Mucosa of gallbladder (tissue), 1 donor: ENCODE results near the gene KLHDC4. TPM values are rescaled to one million over a fixed set of nuclear protein-coding genes. Genes with fewer than 3 reads are reported as not detected.
"Not testable (repeated sequence)": the region's sequence is repeated elsewhere in the genome, so short reads cannot be mapped to it uniquely, and the experiment has no call there.

Experiments used
- DNase-seq: peaks from one replicate; pipeline ENCODE4 v3.0.0-alpha.2; 2020; ENCODE audit warnings: low spot score
- total RNA-seq: library from RNA; stranded (reverse); gene quantifications from one replicate; pipeline ENCODE4 v1.2.1, GENCODE V29; 2021
- donor health status: DM: no; HTN: no; CAD: no.

Gene KLHDC4
- 31.8 TPM for total RNA-seq

DNA sequence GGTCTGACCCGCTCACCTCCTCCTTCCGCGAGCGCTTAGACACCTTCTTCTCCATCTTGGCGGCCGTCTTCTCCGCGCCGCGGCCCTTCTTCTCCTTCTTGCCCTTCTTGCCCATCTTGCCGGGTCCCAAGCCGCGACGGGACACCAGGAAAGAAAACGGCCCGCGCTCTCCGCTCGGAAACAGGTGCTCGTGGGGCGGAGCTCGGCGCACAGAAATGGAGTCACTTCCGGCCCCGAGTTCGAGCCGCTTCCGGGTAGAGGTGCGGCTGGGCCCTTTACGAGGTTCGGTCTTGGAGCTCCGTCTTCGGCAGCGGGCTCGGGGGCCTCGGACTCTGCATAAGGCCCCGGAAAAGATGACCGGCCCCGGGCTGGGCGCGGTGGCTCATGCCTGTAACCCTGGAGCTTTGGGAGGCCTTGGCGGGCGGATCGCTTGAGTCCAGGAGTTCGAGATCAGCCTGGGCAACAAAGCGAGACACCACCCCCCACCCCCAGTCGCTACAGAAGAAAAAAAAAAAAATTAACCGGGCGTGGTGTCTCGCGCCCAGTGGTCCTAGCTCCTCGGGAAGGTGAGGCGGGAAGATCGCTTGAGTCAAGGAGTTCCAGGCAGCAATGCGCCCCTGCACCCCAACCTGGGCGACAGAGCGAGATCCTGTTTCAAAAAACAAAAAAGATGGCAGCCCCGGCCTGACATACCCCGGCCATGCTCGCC is at the start of gene KLHDC4:
KLHDC4 (minus strand) TSS at position 211 of the 709 bp plus-strand sequence; CDS start at position 115, 96 bp downstream.
- peak; percentile 92 for DNase-seq

DNA sequence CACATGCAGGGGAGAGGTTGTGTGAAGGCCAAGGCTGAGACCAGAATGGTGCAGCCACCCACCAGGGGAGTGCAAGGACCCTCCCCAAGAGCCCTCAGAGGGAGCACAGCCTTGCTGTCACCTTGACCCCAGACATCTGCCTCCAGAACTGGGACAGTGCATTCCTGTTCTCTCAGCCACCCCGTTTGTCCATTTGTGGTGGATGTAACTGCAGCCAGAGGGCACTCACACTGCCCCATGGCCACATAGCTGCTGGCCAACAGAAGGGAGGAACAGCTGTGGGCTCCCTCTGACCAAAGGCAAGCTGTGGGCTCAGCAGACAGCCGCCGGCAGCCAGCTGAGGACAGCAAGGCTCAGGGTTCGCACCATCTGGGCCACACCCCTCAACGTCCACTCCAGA is 49.8 kb upstream of the KLHDC4 start:
- DNase-seq = no peak

DNA sequence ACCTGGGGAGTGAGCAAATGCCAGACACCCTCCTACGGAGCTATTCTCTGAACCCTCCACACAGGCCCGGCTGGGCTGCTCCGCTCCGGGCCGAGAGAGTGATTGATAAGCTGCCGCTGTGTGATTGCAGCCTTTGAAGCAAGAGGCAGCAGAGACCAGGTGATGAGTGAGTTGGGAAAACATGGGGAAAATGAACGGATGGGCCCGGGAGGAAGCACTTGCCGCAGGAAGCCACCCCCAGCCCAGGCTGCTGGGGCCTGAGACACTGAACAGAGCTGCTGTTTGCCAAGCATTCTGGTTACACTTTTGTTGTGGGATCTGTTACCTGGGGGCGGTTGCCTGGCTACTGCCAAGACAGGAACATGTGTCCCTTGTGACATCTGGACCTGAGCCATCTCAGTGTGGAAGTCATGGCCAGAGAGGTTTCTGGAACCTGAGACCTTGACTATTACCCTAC is 46.4 kb upstream of the KLHDC4 start:
- no peak for DNase-seq

DNA sequence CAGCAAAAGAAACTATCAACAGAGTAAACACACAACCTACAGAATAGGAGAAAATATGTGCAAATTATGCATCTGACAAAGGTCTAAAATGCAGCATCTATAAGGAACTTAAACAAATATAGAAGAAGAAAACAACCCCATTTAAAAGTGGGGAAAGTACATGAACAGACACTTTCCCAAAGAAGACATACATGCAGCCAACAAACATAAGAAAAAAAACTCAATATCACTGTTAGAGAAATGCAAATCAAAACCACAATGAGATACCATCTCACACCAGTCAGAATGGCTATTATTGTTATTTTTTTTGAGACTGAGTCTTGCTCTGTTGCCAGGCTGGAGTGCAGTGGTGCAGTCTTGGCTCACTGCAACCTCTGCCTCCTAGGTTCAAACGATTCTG is 45.7 kb upstream of the KLHDC4 start:
- not testable (repeated sequence) for DNase-seq

DNA sequence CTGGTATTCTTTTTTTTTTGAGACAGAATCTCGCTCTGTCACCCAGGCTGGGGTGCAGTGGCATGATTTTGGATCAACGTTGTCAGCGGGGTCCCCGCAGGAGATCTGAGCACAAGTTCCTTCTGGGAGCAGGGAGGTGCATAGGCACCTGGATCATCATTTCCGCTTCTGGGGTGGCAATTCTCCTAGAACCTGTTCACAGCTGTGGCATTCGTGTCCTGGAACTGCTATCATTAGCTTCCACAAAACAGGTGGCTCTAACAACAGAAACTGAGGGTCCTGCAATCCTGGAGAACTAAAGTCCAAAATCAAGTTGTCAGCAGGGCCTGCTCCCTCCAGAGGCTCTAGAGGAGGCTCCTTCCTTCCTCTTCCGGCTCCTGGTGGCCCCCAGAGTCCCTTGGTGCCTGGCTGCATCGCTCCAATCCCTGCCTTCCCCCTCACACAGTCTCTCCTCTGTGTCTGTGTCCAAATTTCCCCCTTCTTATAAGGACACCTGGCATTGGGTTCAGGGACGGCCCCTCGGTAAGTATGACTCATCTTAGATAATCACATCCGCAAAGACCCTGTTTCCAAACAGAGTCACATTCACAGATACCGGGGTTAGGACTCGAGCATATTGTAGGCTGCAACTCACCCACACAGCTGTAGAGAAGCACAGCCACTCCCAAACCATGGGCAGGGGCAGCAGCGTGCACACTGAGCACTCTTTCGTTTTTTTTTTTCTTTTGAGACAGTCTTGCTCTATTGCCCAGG is 43.5 kb upstream of the KLHDC4 start:
- DNase-seq = no peak

DNA sequence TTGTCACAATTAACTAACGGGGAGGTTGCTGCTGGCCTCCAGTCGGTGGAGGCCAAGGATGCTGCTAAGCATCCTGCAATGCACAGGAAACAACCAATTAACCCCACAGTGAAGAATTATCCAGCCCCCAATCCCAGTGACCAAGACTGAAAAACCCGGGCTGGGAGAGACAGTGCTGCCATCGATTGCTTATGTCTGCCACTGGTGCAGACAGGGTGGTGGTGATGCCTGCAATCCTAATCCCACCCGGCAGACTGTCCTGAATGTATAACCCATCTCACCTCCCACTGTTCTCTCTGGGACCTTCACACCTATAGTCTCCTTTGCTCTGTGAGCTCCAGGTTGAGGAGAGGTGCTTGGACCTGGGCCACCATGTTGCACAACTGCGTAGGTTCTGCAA is 42.3 kb upstream of the KLHDC4 start:
- no peak for DNase-seq

DNA sequence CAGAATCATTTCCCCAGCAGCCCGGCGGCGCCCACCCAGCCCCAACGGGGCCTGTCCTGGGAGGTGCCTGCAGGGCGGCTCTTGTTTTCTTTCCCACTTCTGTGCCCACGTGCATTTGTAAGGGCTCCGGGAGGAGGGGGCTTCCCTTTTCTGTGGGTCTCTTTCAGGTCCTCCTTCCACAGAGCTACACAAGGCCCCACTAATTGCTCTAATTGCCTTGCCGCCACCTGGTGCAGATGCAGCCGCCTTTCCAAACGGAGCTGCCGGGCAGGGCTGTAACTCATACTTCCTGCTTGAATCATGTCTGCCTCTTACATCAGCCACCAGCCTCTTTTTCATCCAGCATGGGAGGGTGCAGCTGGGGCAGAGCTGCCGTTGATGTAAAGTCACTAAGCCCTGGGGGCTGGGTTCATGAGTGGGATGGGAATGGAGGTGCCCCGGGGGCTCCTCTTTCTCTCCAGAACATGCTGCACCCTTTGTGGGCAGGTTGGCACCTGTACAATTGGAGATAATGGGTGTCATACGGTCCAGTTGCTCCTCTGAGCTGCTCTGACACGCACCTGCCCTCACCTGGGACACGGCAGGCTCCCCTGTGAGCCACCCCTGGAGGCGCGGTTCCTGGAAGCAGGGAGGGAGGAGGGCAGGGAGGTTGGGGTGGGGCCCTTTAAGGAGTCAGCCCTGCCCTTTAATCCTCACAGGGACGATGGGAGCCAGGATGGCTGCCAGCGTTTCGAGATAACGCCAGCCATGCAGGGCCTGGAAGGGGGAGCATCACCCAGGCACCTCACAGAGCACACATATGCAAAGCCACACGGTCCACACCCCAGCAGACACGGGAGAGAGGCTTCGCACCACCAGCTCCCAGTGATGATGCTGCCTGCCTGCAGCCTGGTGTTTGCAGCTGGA is 41.1 kb upstream of the KLHDC4 start:
- DNase-seq = peak; percentile 44

DNA sequence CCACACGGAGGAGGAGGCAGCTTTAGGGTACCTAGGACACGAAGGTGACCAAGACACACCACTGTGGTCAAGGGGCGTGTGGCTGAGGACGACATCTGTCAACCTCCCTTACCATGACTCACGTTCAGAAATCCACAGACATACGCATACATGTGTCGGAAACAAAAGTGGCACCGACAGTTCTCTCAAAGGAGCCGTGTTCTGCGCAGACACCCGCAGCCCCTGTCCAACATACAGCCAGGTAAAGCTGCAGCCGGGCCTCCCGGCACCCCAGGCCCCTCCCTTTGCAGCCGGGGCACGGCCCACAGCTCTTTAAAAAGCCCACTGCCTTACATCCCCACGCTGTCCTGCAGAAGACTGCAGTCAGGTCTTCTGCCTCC is 40.5 kb upstream of the KLHDC4 start:
- DNase-seq = no peak

DNA sequence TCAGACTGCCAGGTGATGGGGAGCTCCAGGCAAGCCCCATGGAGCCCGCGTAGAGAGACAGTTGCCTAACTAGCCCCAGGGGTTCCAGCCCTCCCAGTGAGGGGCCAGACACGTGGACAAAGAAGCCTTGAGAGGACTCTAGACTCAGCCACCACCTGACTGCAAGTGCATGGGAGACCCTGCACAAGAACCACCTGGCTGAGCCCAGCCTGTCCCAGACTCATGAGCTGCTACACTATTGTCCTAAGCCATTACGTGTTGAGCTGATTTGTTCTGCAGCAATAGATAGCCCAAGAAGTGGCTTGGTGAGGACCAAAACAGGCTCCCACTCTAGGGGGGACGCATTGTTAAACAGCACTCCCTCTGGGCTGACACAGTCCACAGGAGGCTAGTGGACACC is 37.6 kb upstream of the KLHDC4 start:
- DNase-seq = no peak

DNA sequence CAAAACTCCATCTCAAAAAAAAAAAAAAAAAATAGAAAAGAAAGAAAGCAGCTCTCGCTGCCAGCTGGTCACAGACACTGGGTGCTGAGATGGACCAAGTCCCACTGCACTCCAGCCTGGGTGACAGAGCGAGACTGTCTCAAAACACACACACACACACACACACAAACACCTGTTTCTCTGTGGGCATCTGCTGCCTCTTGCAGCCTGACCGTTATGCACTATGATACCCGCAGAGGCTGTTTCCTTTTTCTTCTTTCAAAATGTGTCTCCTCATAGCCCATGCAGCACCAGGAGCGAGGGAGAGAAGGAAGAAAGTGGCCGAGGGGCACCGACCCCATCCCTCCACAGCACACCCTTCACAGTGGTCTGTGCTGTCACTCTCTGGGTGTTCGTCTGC is 36.9 kb upstream of the KLHDC4 start:
- DNase-seq = no peak

DNA sequence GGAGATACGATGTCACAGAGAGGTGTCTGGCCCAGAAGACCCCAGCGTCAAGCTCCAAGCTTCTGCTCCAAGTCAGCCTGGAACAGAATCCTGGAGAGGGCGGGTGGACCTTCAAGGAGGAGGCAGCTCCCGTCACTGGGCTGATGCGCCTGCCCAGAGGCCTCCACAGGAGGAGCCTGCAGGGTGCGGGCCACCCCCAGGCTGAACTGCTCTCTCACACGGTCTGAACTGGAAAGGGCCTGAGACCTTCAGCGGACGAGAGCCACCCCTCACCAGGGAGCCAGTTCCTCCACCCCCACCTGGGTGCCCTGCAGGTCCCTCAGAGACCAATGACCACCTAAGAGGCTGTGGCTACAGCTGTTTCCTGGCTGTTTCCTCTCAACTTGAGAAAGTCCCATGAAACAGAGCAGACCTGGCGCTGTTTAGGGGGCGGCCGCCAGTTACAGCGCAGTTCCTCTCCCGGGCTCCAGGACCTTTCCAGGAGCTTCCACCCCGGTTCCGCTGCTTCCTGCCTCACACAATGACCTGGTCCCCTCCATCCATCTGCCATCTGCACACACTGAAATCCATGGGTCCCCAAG is 36.0 kb upstream of the KLHDC4 start:
- no peak for DNase-seq

DNA sequence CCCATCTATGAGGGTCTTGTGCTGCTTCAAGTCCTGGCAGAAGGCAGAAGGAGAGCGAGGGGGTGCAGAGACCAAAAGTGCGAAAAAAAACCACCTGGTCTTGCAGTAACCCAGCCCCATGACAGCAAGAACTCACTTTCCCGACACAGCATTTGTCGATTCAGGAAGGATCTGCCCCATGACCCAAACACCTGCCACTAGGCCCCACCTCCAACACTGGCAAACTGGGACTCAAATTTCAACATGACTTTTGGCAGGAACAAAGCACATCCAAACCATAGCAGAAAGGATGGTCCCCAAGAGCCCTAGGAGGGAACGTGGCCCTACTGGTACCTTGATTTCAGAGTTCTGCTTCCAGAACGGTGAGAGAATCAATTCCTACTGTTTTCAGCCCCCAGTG is 34.7 kb upstream of the KLHDC4 start:
- no peak for DNase-seq

DNA sequence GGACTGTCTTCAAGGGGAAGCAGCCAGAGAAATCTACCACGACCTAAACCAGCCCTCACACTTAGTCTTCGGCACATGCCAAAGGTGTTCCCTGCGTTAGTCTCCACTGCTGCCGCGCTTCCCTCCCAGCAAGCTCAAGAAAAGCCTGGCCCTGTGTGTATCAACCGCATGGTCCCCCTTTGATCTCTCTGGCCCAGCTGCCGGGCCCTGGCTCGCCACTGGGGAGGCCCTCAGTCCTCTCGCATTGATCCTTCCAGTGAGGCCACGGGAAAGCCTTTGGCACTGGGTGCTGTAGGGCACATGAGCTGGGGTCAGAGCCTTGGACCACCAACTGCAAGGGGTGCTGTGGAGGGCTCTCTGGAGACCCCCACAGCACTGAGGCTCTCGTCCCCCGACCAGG is 29.6 kb upstream of the KLHDC4 start:
- DNase-seq = no peak

DNA sequence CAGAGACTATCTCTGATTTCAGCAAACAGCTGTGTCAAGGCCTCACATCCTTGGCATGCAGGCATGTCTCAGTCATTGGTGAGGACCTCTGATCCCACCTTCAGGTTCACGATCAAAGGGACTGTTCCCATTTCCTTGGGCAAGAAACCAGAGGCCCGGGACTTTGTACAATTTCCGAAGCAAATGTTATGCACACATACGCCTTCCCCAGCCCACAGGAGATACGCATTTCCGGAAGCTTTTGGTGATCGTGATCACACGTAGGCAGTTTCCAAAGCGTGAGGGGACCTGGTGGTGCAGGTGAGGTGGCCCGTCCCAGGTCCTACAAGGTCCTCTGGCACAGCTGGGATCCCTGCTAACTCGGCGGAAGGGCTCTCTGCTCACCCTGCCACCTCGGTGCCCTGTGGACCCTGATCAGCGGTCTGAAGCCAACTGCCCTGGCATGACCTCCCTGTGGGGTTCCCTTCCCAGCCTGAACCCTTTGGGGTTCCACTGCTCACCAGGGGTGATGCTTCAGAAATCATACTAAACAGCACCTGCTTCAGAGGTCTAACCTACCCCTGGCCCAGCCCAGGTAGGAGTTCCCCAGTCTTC is 28.8 kb upstream of the KLHDC4 start:
- DNase-seq = no peak

DNA sequence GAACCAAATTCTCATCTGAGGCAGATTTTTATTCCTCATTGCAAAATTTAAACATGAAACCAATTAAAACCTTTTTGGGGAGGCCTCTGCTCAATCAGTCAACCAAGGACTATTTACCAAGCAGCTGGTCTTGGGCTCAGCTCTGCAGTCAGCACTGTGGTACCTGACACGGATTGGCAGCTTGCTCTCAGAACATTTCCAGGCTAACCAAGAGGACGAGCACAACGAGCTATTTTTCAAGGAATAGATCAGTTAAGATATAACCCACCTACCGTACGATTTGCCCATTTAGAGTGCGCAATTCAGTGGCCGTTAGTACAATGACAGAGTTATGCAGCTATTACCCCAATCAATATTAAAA is 26.4 kb upstream of the KLHDC4 start:
- no peak for DNase-seq

DNA sequence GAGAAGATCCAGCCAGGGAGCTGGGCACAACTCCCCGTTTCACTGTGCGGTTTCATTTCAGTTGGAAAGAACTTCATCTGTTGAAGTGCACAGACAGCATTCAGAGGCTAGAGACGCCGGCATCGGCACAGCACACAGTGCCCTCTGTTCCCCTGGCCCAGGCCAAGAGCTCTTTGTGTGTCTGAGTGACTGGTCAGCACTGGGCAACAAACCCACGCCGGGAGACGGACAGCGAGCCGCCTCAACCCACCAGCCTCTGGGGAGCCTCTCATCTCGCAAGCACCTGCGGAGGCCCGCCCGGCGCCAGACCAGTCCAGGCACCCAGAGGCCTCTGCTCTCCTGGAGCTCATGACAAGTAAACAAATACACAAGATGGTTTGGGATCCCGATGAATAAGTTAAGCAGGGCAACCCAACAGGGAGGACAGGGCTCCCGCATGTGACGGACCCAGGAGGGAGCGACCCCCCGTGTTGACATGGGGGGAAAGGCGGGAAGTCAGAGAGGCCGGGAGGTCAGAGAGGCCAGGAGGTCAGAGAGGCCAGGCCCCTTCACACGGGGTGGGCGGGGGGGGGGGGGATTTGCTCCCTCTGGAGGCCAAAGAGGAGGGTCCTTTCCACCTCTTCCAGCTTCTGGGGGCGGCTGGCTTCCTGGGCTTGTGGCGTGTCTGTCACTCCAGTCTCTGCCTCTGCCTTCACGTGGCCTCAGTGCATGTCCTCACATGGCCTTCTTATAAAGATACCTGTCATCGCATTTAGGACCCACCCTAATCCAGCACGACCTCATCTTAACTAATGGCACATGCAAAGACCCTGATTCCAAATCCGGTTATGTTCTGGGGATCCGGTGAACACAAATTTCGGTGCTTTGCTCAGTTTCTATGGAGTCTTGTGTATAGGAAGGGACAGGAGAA is 25.8 kb upstream of the KLHDC4 start:
- DNase-seq = no peak

DNA sequence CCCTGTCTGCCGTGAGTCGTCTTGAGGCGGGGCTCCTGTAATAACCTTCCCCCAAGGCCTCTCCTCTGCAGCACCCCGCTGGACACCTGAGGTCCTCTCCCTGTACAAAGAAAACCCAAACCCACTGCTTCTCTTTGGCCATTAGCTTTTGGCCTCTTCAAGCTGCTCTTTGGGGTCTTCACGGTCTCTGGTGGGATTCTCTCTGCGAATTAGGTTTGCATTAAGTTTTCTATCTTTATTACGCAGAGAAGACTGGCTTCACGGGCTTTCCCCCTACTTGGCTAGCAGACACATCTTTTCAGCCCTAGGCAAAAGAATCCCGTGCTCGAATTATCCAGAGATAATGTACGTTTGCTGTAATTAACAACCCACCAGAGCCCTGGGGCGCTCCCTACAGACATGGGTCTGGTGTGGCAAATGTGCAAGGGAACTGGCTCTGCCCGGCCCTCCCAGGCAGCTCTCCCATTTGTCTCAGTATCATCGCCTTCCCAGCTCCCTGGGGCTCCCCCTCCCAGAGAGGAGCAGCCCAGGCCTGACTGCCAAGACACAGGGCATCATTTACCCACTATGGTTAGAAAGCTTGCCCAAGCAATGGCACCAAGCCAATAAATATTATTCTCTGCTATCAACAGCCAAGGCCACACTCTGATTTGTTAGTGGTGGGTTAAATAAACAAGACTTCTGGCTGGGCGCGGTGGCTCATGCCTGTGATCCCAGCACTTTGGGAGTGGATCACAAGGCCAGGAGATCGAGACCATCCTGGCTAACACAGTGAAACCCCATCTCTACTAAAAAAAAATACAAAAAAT is 24.7 kb upstream of the KLHDC4 start:
- peak; percentile 75 for DNase-seq

DNA sequence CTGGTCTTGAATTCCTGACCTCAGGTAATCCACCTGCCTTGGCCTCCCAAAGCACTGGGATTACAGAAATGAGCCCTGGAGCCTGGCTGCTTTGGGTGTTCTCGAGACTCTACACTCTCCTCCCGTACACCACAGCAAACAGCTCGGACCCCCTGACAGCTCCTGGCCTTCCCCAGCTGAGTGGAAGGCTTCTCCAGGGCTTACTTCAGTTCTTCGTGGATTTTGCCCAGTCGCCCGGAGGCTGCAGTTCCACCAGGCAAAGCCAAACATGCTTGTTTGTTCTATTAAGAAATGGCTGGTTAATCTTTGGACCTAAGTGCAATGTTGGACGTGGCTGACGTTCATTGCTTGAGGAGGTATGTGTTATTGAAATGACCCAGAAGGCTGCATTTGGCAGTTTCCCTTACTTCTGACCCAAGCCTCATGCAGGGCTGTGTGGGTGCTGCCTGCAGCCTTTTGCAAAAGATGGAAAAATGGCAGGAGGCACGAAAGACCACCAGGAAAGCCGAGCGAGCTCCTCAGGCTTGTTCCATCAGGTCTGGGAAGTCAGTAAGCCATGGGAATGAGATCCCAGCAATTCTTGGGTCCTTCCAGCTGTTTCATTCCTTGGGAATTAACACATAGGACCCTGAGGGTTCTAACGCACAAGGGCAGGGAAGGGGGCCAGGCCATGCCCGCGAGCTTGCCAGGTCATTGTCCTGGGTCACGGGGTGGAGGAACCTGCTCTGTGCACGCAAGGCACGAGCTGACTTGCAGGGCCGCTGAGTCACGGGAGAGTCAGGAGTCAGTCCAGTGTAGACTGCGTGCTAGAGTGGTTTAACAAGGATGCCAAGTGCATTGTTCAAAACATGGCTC is 23.9 kb upstream of the KLHDC4 start:
- peak; percentile 75 for DNase-seq
